ENCODE data around the gene KRTAP4-6. TPM values are rescaled to one million over a fixed set of nuclear protein-coding genes. Genes with fewer than 3 reads are reported as not detected.

Gene KRTAP4-6
- total RNA-seq = not detected in 2 replicates

GRCh38 chr17:41140360-41141131 lies at the start of gene KRTAP4-6:
Gene KRTAP4-6 (minus strand): TSS chr17:41140544. CDS start chr17:41140487, 57 bp downstream.

DNA sequence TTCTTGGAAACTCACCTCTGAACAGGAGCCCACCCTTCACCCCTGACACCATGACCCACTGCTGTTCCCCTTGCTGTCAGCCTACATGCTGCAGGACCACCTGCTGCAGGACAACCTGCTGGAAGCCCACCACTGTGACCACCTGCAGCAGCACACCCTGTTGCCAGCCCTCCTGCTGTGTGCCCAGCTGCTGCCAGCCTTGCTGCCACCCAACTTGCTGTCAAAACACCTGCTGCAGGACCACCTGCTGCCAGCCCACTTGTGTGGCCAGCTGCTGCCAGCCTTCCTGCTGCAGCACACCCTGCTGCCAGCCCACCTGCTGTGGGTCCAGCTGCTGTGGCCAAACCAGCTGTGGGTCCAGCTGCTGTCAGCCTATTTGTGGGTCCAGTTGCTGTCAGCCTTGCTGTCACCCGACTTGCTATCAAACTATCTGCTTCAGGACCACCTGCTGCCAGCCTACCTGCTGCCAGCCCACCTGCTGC lies 49.5 kb upstream of the KRTAP4-6 start, which contains the start of gene KRTAP9-1:
KRTAP9-1 (plus strand) TSS at position 51 of the 482 bp plus-strand sequence; CDS start at position 51, 0 bp downstream.

DNA sequence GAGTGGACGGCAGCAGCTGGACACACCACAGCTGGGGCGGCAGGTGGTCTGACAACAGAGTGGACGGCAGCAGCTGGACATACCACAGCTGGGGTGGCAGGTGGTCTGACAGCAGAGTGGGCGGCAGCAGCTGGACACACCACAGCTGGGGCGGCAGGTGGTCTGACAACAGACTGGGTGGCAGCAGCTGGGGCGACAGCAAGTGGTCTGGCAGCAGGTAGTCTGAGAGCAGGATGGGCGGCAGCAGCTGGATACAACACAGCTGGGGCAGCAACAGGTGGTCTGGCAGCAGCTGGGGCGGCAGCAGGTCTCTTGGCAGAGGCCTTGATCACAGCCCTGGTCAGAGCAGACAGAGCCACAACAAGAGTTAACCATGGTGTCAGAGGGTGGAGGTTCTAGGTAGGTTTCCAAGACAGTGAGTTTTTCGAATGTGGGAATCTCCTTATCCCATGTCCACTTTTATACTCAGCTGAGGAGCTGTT lies 44.2 kb upstream of the KRTAP4-6 start, which contains the start of gene KRTAP4-1:
KRTAP4-1 (minus strand) TSS at position 432 of the 482 bp plus-strand sequence; CDS start at position 375, 57 bp downstream.

GRCh38 chr17:41177727-41178271 lies 37.5 kb upstream of the KRTAP4-6 start, which contains the start of gene KRTAP4-2:
Gene KRTAP4-2 (minus strand): TSS chr17:41178221. CDS start chr17:41178164, 57 bp downstream.

GRCh38 chr17:41168121-41168520 lies 27.8 kb upstream of the KRTAP4-6 start, which contains the start of gene KRTAP4-3:
Gene KRTAP4-3 (minus strand): TSS chr17:41168221. CDS start chr17:41168172, 49 bp downstream.

GRCh38 chr17:41160648-41161047 lies 20.3 kb upstream of the KRTAP4-6 start, which contains the start of gene KRTAP4-4:
Gene KRTAP4-4 (minus strand): TSS chr17:41160748. CDS start chr17:41160691, 57 bp downstream.

GRCh38 chr17:41149652-41149985 lies 9.3 kb upstream of the KRTAP4-6 start, which contains the start of gene KRTAP4-5:
Gene KRTAP4-5 (minus strand): TSS chr17:41149825. CDS start chr17:41149767, 58 bp downstream.

DNA sequence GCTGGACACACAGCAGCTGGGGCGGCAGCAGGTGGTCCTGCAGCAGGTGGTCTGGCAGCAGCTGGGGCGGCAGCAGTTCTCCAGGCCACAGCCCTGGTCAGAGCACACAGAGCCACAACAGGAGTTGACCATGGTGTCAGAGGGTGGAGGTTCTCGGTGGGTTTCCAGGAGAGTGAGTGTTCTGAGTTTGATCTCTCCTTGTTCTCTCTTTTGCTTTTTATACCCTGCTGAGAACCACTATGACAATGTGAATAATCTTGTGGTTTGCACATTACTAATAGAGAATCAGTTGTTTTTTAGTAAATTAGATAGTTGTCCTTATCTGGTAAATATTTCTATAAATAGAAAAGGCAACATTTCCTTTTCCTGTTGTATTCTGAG lies 16.4 kb downstream of the KRTAP4-6 start, which contains the start of gene KRTAP4-12:
KRTAP4-12 (minus strand) TSS at position 192 of the 381 bp plus-strand sequence; CDS start at position 132, 60 bp downstream.

DNA sequence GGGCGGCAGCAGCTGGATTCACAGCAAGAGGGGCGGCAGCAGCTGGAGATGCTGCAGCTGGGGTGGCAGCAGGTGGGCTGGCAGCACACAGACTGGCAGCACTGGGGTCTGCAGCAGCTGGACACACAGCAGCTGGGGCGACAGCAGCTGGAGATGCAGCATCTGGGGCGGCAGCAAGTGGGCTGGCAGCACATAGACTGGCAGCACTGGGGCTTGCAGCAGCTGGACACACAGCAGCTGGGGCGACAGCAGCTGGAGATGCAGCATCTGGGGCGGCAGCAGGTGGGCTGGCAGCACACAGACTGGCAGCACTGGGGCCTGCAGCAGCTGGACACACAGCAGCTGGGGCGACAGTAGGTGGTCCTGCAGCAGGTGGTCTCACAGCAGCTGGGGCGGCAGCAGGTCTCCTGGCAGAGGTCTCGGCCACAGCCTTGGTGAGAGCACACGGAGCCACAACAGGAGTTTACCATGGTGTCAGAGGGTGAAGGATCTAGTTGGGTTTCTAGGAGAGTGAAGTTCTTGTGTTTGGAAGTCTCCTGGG lies 22.4 kb downstream of the KRTAP4-6 start, which contains the start of gene KRTAP4-11:
KRTAP4-11 (minus strand) TSS at position 528 of the 541 bp plus-strand sequence; CDS start at position 470, 58 bp downstream.

DNA sequence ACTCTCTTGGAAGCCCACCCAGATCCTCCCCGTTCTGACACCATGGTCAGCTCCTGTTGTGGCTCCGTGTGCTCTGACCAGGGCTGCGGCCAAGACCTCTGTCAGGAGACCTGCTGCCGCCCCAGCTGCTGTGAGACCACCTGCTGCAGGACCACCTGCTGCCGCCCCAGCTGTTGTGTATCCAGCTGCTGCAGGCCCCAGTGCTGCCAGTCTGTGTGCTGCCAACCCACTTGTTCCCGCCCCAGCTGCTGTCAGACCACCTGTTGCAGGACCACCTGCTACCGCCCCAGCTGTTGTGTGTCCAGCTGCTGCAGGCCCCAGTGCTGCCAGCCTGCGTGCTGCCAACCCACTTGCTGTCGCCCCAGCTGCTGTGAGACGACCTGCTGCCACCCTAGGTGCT lies 35.0 kb downstream of the KRTAP4-6 start, which contains the start of gene KRTAP4-9:
KRTAP4-9 (plus strand) TSS at position 43 of the 400 bp plus-strand sequence; CDS start at position 43, 0 bp downstream.

DNA sequence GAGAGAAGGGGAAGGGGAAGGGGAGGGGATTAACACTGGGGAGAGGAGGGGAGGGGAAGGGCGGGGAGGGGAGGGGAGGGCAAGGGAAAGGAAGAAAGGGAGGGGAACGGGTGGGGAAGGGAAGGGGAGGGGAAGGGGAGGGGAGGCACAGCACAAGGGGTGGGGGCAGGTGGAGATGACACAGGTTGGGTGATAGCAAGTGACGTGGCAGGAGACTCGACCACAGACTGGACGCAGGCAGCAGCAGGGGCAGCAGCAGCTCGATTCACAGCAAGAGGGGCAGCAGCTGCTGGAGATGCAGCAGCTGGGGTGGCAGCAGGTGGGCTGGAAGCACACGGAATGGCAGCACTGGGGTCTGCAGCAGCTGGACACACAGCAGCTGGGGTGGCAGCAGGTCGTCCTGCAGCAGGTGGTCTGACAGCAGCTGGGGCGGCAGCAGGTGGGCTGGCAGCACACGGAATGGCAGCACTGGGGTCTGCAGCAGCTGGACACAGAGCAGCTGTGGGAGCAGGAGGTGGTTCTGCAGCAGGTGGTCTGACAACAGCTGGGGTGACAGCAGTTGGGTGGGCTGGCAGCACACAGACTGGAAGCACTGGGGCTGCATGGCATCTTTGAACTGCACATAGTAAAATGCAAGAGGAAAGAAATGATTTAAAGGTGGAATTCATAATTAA lies 38.6 kb downstream of the KRTAP4-6 start, which contains the start of gene KRTAP4-16:
KRTAP4-16 (minus strand) TSS at position 624 of the 674 bp plus-strand sequence; CDS start at position 624, 0 bp downstream.

GRCh38 chr17:41098042-41098441 lies 42.3 kb downstream of the KRTAP4-6 start, which contains the start of gene KRTAP4-8:
Gene KRTAP4-8 (minus strand): TSS chr17:41098142. CDS start chr17:41098084, 58 bp downstream.

Small RNA genes lying within 50 kb of the gene (small RNA-seq; reads per million reads assigned to genes)
- not detected for gene KRTAP4-17P

Other genes with a start within 250 kb of the KRTAP4-6 start
- gene KRT23, start 202.9 kb downstream of the KRTAP4-6 start, total RNA-seq = 0.39 and 0.43 TPM in 2 replicates
- gene KRT39, start 173.6 kb downstream of the KRTAP4-6 start, total RNA-seq = not detected in 2 replicates
- gene KRT40, start 156.2 kb downstream of the KRTAP4-6 start, total RNA-seq = not detected in 2 replicates
- gene KRTAP3-3, start 146.4 kb downstream of the KRTAP4-6 start, total RNA-seq = not detected in 2 replicates
- not detected in 2 replicates for gene KRTAP3-2, start 140.6 kb downstream of the KRTAP4-6 start, total RNA-seq
- gene KRTAP3-1, start 131.4 kb downstream of the KRTAP4-6 start, total RNA-seq = not detected in 2 replicates
- 1.3 and 11.6 TPM in 2 replicates for gene KRTAP1-5, start 113.3 kb downstream of the KRTAP4-6 start, total RNA-seq
- gene KRTAP1-4, start 110.3 kb downstream of the KRTAP4-6 start, total RNA-seq = not detected in 2 replicates
- gene KRTAP1-3, start 105.7 kb downstream of the KRTAP4-6 start, total RNA-seq = not detected in 2 replicates
- not detected in 2 replicates for gene KRTAP1-1, start 99.1 kb downstream of the KRTAP4-6 start, total RNA-seq
- not detected in 2 replicates for gene KRTAP2-1, start 93.2 kb downstream of the KRTAP4-6 start, total RNA-seq
- not detected in 2 replicates for gene KRTAP2-2, start 85.3 kb downstream of the KRTAP4-6 start, total RNA-seq
- 0.26 and 1.1 TPM in 2 replicates for gene KRTAP2-3, start 80.4 kb downstream of the KRTAP4-6 start, total RNA-seq
- not detected in 2 replicates for gene KRTAP2-4, start 74.7 kb downstream of the KRTAP4-6 start, total RNA-seq
- gene KRTAP4-7, start 56.4 kb downstream of the KRTAP4-6 start, total RNA-seq = not detected in 2 replicates
- not detected in 2 replicates for gene KRTAP4-8, start 42.4 kb downstream of the KRTAP4-6 start, total RNA-seq
- not detected in 2 replicates for gene KRTAP4-16, start 38.3 kb downstream of the KRTAP4-6 start, total RNA-seq
- not detected in 2 replicates for gene KRTAP4-9, start 35.2 kb downstream of the KRTAP4-6 start, total RNA-seq
- gene KRTAP4-11, start 22.2 kb downstream of the KRTAP4-6 start, total RNA-seq = not detected in 2 replicates
- not detected in 2 replicates for gene KRTAP4-12, start 16.4 kb downstream of the KRTAP4-6 start, total RNA-seq
- gene KRTAP4-5, start 9.3 kb upstream of the KRTAP4-6 start, total RNA-seq = not detected in 2 replicates
- gene KRTAP4-4, start 20.2 kb upstream of the KRTAP4-6 start, total RNA-seq = not detected in 2 replicates
- not detected in 2 replicates for gene KRTAP4-3, start 27.7 kb upstream of the KRTAP4-6 start, total RNA-seq
- gene KRTAP4-2, start 37.7 kb upstream of the KRTAP4-6 start, total RNA-seq = not detected in 2 replicates
- gene KRTAP4-1, start 44.4 kb upstream of the KRTAP4-6 start, total RNA-seq = not detected in 2 replicates
- gene KRTAP9-1, start 49.3 kb upstream of the KRTAP4-6 start, total RNA-seq = not detected in 2 replicates
- gene KRTAP9-2, start 86.1 kb upstream of the KRTAP4-6 start, total RNA-seq = not detected in 2 replicates
- not detected in 2 replicates for gene KRTAP9-3, start 91.9 kb upstream of the KRTAP4-6 start, total RNA-seq
- gene KRTAP9-8, start 97.5 kb upstream of the KRTAP4-6 start, total RNA-seq = not detected in 2 replicates
- not detected in 2 replicates for gene KRTAP9-4, start 109.1 kb upstream of the KRTAP4-6 start, total RNA-seq
- gene KRTAP9-9, start 114.8 kb upstream of the KRTAP4-6 start, total RNA-seq = not detected in 2 replicates
- not detected in 2 replicates for gene KRTAP9-6, start 124.8 kb upstream of the KRTAP4-6 start, total RNA-seq
- gene KRTAP9-7, start 135.2 kb upstream of the KRTAP4-6 start, total RNA-seq = not detected in 2 replicates
- not detected in 2 replicates for gene KRTAP29-1, start 162.3 kb upstream of the KRTAP4-6 start, total RNA-seq
- not detected in 2 replicates for gene KRTAP16-1, start 168.8 kb upstream of the KRTAP4-6 start, total RNA-seq
- gene KRTAP17-1, start 175.2 kb upstream of the KRTAP4-6 start, total RNA-seq = not detected in 2 replicates
- gene KRT33A, start 210.3 kb upstream of the KRTAP4-6 start, total RNA-seq = not detected in 2 replicates
- gene KRT33B, start 229.3 kb upstream of the KRTAP4-6 start, total RNA-seq = not detected in 2 replicates
- 0.13 TPM in 1 of 2 replicates, not detected in the other for gene KRT34, start 241.8 kb upstream of the KRTAP4-6 start, total RNA-seq

Measured in articular chondrocyte of knee joint (primary cell).